DMS53 (cell line): ENCODE measurements around the gene C17orf50.

Source experiments
- DNase-seq: peaks from one replicate; lab custom pipeline; 2025; lab: John Stamatoyannopoulos, UW

C17orf50 gene

DNA sequence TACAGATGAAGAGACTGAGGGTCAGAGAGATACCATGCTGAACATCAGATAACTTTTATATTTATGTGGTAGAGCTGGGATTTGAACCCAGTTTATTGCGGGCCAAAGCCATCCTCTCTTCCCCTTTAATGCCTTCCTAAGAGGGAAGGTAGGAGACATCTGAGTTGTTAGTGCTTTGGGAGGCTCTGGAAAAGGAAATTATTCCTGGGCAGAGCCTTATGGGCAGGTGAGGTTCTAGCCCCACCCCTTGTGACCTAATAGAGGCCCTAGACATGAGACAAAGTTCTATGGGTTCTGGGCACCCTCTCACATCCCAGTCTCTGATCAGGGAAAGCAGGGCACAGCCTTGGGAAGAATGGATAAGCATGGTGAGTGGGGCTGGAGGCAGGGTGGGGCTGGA lies at the start of gene C17orf50:
C17orf50 (plus strand) TSS at position 301 of the 400 bp plus-strand sequence; CDS start at position 356, 55 bp downstream.
- DNase-seq = no peak

DNA sequence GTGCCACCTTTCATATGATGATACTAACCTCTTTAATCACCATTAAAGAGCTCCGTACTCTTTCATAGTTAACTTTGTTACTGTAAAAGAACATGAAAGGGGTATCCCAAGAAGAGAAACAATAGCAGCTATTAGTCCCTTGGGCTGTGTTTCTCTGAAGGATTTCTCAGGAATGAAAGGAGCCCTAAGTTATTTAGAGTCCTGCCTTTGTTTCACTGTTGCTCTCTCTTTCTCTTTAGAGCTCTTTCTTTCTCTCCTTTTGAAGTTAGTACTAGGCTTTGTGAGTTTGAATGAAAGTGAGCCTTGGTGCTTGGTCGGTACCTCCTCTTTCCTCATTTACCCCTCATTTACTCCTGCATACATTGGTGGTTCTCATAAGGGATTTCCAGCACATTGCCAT lies 49.7 kb upstream of the C17orf50 start:
- no peak for DNase-seq

DNA sequence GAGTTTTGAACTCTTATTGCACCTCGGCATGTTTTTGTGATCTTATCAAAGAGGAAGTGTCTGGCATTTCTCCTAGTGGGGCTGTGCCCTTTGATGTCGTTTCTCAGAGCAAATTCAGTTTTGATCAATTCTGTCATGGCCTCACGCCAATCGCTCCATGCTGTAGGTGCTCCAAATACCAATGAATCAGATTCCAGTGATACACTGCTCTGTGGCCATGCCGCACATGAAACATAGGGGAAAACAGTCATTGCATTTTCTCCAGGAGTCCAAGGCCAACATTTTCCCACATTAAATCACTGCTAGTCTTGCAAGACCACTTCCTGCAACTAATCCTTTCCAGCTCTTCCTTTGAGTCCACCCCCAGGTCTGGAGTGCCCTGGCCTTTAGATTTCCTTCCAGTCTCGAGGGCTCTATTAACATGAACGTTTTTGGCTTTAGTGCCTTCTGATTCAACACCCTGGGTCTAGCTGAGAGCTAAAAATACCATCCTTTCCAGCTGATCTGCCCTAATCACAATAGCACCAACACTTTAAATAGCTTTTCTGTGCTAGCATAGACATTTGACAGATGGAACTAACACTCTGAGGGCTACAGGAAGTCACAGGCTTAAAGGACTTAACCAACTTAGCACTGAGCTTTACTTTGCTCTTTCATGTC lies 47.5 kb upstream of the C17orf50 start:
- DNase-seq = no peak

DNA sequence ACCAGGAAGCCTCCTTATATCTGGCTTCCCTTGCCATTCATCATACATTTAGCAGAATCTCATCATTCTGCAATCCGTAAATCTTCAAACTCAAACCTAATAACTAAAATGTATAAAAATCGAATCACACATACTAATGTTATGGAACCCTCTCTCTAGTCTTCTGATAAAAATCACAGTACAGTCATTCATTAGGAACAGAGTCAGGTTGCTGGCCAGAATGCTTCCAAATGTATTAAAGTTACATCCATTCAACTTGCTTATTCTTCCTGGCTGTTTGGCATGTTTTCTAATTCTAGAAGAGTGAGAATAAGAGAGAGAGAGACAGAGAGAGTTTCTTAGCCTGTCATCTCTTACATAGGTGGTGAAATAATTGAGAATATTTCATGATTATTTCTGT lies 45.7 kb upstream of the C17orf50 start:
- DNase-seq = no peak

DNA sequence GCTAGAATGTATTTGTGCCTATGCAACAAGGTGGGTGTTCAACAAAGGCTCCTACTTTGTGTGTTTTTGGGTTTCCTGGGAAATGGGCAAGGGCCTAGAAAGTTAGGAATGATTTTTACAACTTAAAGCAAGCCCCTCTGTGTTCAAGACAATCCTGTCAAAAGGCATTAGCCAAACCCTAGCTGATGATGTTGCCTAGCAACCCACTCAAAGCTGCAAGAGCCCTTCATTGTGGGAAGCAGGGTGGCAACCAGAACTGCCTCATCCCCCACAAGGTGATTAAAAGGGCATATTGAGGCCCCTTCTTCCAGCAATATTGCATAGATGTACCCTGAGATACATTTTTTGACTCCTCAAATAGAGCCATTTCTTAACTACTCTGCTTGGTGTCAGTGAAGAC lies 45.3 kb upstream of the C17orf50 start:
- peak; percentile 3 for DNase-seq

DNA sequence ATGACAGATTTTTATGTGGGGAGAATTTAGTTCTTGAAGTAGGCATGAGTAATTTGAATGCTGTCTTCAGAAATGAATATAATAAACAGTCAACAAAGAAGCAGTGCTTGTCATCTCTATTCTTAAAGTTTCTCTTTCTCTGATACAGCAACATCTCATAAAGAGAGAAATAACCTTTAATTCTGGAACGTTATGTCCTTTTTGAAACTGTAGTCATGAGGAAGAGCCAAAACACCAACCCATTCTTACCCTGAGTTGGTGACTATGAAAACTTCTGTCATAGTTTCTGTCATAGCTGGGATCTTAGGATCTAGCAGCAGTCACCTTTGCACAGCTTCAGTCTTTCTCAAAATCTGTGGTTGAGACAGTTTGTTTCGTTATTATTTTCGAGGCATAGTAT lies 44.5 kb upstream of the C17orf50 start:
- no peak for DNase-seq

DNA sequence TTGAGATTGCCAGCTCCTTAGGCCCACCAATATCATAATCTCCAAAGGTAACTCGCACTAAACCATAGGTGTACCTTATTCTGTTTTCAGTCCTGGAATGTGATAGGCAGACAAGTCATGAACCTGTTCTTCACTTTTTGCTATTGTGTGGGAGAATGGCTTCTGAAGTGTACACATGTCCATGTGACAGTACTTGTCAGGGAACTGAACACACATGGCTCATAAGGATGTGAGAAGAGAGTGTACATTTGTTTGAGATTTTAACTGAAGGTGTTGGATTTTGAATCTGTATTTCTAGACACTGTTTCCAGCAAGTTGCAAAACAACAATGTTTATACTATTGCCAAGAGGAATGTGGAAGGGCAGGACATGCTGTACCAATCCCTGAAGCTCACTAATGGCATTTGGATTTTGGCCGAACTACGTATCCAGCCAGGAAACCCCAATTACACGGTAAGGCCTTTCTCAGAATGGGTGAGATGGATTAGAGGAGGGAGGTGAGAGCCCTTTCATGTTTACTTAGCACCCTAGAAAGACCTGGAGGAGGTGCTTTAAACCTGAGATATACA lies 43.7 kb upstream of the C17orf50 start:
- no peak for DNase-seq

DNA sequence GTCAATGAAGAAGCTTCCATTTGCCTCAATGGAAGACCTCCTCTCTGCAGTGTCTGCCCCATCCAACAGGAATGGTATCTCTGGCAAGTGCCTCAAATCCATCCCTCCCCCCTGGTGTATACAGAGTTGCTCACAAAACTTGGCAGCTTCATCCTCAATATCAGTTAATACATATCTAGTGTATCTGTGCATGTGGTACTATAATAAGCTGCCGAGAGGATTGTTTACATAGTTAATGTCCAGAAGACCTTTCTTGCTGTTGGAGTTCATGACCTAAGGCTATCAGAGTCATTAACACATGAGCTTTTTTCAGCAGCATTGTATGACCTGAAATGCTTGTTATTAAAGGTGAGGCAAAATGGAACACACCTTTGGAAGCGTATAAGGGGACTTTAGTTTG lies 43.2 kb upstream of the C17orf50 start:
- no peak for DNase-seq

DNA sequence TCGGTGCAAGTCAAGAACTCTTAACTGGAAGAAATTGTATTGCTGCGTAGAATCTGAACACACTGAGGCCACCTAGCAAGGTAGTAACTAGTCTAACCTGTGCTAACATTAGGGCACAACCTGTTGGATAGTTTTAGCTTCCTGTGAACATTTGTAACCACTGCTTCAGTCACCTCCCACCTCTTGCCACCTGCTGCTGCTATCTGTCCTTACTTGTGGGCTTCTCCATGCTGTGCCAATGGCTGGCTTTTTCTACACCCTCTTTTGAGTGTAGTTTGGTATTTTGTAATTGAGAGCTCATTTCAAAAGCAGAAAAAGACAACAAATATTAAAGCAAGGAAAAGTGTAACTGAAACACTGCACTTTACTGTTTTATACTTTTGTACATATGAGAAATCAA lies 37.0 kb upstream of the C17orf50 start:
- no peak for DNase-seq

DNA sequence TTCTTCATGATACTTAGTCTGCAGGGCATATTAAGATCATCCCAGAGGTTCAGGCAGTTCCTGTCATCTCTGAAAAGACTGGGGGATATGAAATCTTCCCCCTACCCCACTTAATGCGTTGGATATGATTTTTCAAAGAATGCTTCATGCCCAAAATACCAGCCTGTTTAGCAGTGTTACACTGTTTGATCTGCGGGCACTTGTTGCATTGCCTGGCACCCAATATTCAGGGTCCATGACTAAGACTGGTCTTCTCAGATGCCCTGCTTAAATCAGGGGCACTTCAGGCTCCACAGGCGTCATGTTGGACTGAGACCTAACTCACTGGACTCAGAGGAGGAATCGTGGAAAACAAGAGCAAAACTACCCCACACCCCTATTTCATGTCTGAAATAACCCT lies 35.6 kb upstream of the C17orf50 start:
- no peak for DNase-seq

DNA sequence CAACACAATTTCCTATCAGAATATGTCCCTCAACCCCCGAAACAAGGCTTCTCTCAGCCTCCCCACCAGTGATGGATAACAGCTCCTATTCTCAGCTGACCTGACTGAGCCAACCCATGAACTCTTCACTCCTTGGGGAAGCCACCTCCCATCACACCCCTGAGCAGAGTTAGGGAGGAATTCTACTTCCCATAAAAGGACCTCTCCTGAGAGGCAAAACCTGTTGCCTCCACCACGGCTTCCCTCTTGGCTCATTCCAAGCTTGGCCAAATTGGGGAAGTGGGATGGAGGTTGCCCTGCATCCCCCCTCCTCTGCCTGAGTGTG lies 34.9 kb upstream of the C17orf50 start:
- no peak for DNase-seq

DNA sequence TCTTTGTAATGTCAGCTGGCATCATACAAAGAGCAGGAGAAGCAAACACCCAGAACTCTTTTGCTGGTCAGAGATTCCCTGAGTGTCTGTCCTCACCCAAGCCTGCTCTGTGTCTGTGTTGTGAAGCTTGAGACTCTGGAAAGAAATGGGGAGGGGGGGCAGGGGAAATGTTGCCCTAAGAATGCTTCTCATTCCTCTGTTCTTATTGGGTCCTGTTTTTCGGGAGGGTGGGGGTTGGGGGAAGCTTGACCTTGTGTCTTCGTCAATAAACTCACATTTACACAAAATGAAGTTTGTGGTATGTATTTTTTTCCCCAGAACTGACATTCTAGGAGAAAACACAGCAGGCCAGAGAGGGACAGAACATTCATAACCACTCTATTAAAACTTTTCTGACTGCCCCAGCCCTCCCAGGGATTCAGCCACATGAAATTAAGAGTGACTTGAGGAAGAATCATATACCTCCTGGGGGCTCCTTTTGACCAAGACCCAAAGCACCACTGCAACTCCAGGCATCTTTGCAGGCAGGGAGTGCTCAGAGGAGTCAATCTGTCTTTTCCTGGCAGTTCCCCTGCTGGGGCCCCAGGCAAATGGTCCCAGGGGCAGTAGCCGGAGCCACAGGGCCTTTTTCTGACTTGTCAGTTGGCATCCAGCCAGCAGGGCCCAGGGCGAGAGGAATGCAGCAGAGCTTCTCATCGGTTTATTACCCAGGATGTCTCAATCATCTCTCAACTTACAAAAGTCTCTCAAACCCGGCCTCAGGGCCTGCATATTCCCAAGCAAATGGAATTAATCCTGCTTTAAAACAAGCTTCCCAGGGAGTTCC lies 34.3 kb upstream of the C17orf50 start:
- peak; percentile 10 for DNase-seq

DNA sequence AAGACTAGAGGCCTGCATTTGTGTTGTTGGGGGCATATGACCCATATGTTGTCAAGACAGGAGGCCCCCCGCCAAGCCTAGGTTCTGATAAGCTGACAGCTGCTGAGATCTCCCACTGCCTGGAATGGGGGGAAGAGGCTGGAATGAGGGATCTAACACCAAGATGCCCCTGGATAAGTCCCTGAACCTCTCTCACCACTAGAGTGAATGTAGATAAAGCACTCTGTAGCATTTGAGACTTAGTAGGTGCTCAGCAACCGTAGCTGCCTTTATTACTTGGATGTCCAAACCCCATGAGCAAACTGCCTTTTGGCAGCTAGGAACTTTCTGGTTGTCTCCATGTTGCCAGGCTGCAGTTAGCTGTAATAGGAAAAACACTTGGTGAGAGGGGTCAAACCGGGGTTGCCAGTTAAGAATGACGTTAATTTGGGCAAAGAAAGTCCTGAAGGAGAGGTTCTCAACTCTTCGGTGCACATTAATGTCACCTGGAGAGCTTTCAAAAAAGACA lies 33.7 kb upstream of the C17orf50 start:
- DNase-seq = no peak

DNA sequence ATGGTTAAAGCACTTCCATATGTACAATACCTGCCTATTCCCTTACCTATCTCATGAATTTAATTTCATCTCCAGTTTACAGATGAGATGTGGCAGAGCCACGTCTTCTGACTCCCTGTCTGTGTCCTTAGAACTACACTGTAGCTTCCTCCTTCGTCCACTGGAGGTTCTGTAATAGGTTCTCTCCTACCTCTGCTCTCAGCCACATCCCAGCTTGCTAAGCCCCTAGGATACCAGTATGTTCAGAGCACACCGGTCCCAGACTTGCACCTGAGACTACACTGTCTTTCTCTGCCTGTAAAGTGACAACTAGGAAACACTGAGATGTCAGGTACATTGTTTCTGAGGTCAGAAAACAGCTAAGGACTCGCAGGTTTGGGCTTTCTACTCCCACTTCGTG lies 33.1 kb upstream of the C17orf50 start:
- DNase-seq = no peak

DNA sequence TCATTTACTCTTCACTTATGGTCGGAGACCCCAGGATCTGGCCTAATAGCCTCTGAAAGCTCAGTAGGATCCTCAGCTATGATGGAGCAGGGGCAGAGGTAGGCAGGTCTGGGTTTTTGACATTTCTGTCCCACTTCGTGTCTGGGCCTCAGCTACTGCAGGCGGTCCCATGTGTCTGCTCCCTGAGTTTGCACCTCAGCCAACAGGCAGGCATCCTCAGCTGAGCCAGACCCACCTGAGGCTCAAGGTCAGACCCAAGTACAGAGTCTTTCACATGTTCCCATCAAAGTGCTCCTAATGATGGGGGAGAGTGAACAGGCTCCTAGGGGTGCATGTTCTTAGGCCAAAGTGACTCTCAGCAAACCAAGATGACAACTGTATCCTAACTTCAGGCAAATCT lies 32.1 kb upstream of the C17orf50 start:
- no peak for DNase-seq

DNA sequence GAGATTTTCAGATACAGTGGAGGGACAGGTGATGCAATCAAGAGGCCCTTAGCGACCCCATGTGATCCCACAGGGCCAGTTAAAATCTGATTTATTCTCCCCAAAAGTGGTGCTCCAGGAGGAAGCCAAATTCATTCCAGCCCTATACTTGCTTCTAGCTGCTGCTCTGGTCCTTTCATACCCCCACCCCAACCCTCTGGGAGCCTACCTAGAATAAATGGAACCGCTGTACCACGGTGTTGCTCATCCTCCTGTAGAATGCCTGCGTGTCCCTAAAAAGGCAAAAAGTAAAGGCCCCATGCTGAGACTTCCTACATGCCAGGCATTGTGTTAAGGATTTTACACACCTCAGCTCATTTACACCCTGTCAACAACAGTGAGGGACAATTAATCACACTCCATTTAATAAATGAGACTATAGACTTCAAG lies 31.3 kb upstream of the C17orf50 start:
- no peak for DNase-seq

DNA sequence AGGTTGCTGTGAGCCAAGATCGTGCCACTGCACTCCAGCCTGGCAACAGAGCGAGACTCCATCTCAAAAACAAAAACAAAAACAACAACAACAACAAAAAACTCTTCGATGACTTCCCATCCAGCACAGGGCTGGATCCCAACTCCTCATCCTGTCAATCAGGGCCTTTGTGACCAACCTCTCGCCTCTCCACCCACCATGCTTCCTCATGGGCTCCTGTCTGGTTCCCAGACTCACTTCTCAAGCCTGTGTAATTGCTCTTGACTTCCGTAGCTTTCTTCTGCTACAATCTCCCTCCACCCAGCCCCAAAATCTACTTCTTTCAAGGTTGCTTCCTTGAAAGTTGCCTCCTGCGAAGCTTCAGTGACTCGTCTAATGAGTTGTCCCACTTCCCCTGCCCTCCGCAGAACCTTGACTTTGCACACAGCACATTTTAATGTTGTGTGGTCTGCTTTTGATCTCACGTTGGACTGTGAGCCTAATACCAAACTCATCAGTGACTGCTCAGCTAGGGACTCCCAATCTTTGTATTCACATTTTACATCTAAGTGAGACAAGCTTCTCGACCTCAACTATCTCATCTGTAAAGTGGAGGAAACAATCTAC lies 30.2 kb upstream of the C17orf50 start:
- no peak for DNase-seq

DNA sequence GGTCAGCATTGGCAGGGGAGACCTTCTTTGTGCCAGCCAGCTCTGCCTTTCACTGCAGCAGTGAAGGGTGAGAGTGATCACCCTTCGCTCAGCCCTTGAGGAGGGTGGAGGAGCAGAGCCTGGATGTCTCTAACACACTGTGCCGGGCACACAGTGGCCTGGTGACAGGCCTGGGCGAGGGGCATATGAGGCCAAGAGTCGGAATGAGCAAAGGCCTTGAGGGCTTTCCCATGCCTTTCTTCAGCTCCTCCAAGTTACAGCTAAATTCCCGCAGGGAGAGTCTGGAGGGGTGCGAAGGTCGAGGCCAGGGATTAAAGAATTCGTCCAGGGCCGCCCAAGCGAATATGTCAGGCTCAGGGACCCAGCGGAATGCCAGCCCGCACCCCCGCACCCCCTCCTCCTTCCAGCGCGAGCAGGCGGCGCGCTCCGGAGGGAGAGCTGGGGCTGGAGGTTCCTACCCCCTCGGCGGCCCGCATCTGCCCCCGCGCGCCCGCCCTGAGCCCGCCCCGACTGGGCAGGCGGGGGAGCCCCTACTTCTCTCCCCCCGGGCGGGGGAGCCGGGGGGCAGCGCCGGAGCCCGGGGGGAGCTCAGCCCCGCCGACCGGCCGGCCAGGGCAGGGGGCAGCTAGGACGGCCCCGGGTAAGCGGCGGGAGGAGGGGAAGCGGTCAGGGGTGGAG lies 29.3 kb upstream of the C17orf50 start, which contains the start of gene RASL10B:
RASL10B (plus strand) TSS at position 401 of the 678 bp plus-strand sequence. CDS start 3,546 bp downstream, outside the sequence.
- DNase-seq = peak; percentile 65

DNA sequence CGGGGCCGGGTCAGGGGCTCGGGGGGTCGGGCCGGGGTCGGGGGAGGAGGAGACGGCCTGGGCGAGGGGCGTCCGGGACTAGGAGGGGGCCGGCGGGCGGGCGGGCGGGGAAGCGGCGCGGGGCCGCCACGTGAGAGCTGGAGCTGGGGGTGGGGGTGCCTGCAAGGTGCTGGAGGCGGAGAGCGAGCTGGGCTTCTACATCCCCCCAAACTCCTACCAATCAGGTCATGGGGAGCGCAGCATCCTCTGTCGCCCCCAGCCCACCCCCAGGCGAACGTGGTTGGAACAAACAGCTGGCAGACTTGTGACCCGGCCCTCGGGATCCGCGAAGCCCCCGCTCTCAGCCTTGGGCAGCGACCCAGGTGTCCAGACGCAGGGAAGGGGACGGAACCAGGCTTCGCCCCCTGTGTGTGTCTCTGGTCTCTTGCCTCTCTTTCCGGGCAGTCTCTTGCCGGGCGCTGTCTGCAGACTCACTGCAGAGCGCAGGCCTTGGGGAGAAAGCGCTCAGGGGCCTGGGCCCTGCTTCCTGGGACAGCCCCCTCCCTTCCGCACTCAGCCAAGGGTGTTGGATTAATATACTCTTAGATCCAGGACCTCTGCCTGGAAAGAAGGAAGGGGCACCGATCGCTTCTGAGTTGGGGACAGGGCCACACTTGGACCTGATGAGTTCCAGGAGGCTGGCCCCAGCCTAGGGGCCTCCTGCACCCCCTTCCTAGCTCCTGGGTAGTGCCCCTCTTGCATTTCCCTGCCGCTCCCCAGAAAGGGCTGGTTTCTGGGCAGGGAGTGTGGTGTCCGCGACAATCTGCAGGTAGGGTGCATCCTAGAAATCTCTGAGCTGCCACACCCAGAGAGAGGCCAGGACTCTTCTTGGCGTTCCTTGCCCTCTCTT lies 28.5 kb upstream of the C17orf50 start:
- DNase-seq = no peak

DNA sequence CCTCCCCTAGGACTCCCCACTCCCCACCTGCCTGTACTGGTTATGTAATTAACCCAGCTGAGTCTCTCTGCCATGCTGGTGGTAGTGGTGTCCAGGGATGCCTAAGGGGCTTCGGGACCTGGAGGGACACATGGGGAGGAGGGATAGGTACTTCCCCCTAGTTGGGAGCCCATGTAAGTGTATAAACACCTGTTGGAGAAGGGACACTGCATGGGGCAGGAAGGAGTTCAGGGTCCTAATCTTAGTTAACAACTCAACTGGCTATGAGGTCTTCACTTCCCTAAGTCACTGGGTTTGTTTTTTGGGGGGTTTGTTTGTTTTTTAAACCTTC lies 27.9 kb upstream of the C17orf50 start:
- no peak for DNase-seq

DNA sequence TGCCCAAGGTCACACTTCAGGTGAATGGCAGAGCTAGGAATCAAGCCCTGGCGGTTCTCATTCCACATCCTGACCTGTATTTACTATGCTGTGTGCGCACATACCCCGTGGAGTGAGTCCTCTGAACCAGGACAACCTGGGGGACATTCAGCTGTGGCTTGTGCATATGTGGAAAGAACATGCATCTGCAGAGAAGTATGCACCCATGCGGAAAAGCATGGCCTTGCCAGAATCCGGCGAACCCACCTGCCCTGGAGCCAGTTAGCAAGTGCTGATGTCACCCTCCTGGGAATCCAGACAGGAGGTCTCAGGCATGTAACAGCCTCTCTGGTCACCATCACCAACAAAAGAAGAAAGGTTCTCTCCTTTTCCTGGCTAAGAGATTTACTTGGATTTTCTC lies 27.3 kb upstream of the C17orf50 start:
- no peak for DNase-seq
